PC-9 (cell line): ENCODE measurements around the gene CPS1.

ENCODE experiments used
- CTCF ChIP-seq: fragments of 200-600 bp; sonication (generic); conservative IDR thresholded peaks from 2 replicates; pipeline ENCODE4 v1.6.1; 2017; ENCODE audit warnings: mixed run types, antibody characterized with exemption, mild to moderate bottlenecking, moderate library complexity
- EZH2 ChIP-seq: fragments of 200-600 bp; sonication (generic); IDR thresholded peaks from 2 replicates; pipeline ENCODE4 v1.8.0; 2017; ENCODE audit warnings: antibody characterized with exemption, low read depth

DNA sequence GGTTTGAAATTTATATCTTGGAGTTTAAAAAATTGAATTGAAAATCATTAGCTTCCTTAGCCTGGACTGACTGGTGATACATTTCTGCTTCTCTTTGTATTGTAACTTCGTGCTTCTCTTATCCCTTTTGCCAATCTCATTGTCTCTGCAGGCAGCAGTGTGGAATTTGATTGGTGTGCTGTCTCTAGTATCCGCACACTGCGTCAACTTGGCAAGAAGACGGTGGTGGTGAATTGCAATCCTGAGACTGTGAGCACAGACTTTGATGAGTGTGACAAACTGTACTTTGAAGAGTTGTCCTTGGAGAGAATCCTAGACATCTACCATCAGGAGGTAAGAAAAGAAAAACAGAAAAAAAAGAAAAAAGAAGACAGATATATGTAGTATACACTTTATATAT is 85.9 kb downstream of the CPS1 start:
- TF ChIP-seq CTCF (no peak), EZH2 (no peak)
